Stimulated activated CD4-positive, alpha-beta T cell treated with anti-CD3 and anti-CD28 coated beads, TNF-alpha, amount 100 ng/mL, for 4 hours (primary cell): ENCODE data around the gene FOXP1.

ENCODE experiments used
- DNase-seq, 3 experiments: peaks; one replicate each; pipeline ENCODE4 v3.0.0-alpha.2; 2020; ENCODE audit warnings: low read depth in 3 of 3

Gene FOXP1

DNA sequence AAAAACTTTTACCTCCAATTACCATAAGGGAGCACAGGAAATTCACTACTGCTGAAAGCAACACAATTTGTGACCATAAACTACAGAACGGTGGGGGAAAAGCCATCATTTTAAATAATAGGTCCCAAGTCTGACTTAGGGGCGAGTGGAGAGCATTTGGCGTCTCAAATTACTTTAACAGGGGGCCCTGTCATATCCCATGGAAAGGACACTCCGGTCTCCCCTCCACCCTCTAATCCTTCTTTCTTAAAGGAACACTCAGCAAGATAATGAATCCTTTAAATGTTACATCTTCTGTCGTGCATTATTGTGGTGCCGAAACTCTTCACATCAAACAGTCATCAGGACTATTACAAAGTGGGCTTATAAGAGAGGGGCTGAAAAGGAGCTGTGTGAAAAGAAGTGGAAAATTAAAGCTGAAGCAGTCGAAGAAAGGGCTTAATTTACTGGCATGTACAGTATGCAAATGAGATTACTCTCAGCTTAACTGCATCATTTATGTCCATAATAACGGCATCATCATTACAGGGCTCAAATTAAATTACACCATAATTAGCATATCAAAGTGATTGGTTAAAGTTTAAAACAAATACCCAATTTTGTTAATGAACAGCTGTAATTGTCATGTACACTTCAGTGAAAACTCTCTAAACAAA lies 342.2 kb downstream of the FOXP1 start:
- DNase-seq: no peak

DNA sequence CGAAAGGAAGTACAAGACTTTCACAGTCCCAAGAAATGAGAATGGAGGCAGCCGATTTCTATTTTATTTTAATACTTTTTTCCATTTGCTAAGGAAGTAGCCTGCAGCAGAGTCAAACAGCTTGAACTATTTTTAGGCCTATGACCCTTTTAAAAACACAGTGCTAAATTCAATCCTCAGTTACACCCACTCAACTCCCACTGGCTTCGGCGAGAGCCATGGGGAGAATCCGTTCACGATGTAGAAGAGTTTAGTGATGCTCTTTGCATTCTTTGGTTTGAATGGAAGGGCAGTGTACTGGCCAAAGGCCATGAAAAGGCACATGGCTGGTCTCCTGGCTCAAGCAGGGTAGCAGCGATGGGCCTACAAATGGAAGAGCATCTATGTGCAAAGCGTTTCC lies 343.5 kb downstream of the FOXP1 start:
- DNase-seq: no peak

DNA sequence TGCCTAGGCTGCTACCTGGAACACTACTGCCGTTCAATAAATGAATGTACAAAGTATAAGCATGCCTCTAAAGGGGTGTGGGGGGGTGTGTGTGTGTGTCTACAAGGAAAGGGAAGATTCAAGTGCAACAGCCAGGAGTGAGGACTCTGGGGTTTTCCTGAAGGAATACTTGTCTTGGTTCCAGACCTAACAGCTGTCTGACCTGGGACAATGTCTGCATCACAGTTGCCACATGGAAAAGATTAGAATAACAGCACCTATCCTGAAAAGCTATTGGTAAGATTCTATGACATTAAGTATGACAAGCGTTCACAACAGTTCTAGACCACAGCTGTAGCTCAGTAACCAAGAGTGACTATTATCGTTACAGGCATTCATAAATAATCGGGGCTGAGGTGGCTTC lies 345.2 kb downstream of the FOXP1 start:
- DNase-seq: no peak

DNA sequence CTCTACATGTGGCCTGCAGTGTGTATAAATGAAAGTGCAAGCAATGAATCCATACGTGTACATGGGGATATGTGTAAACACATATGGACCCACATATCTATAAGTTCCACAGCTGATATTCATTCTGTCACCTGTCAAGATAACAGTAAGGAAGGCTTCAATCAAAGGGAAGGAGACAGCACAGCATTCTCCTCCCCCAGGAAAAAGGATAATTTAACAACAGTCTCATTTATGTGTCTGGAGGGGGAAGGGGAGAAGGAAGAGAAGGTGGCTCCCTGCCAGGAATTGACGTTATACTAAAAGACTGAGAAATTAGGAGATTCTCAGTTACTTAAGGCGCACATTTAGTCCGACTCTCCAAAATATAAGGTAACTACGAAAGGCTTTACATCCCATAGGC lies 345.9 kb downstream of the FOXP1 start:
- no peak for DNase-seq

DNA sequence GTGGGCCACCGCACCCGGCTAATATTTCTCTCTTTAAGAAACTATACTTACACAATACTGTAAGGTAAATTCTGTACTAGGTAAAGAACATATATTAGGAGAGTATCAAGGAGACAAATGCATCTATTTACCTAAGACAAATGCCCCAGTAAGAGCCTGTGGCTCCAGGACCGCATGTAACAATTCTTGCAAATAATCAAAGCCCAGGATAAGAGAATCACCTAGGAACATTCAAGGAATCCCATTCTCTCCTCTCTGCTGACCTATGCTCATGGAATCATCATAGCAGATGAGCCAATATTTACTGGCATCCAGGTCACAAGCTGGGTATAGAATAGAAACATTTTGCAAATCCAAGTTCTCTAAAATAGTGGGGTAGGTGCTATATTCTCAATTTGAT lies 347.7 kb downstream of the FOXP1 start:
- DNase-seq: no peak

DNA sequence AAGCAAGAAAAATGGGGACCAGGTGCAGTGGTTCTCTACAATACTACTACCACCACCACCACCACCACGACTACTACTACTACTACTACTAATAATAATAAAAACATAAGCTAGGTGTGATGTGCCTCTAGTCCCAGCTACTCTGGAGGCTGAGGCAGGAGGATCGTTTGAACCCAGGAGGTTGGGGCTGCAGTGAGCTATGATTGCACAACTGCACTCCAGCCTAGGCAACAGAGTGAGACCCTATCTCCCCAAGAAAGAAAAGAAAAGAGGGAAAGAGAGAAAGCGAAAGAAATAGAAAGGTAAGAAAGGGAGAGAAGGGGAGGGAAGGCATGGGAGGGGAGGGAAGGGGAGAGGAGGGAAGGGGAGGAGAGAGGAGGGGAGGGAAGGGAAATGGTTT lies 350.6 kb downstream of the FOXP1 start:
- no peak for DNase-seq

DNA sequence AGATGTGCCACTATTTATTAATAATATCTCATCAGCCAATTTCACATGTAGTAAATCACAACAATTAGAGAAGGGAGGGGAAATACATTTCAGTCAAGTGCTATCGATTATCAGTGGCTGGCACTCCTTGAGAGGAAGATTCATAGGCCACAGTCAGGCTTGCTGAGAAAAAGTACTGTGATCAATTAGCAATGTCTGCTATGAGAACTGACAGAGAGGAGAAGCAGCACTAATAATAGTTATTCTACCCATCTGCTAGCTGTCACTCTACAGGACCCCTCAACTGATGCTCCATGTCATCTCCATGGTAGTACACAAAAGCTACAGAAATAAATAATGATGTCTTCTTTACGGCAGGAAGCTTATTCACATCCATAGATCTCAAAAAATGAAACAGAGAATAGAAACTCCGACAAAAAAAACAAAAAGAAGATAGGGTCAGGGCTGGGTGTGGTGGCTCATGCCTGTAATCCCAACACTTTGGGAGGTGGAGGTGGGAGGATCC lies 351.3 kb downstream of the FOXP1 start:
- DNase-seq: no peak

DNA sequence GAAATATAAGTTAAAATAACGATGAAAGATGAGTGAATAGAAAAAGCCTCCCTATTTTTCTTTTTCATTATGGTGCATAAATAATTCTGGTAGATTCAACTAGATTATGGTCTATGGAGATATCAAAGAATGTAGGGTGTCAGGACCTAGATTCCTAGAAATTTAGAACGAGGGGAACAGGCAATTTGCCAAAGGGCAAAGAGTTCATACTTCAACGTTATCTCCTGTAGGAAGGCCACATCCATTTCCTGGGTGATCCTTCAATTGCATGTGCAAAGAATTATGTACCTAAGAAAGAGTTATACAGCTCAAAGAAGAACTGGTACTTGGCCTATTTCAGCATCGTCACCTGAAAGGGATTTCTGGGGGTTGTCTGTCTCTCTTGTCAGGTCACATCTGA lies 351.8 kb downstream of the FOXP1 start:
- no peak for DNase-seq

DNA sequence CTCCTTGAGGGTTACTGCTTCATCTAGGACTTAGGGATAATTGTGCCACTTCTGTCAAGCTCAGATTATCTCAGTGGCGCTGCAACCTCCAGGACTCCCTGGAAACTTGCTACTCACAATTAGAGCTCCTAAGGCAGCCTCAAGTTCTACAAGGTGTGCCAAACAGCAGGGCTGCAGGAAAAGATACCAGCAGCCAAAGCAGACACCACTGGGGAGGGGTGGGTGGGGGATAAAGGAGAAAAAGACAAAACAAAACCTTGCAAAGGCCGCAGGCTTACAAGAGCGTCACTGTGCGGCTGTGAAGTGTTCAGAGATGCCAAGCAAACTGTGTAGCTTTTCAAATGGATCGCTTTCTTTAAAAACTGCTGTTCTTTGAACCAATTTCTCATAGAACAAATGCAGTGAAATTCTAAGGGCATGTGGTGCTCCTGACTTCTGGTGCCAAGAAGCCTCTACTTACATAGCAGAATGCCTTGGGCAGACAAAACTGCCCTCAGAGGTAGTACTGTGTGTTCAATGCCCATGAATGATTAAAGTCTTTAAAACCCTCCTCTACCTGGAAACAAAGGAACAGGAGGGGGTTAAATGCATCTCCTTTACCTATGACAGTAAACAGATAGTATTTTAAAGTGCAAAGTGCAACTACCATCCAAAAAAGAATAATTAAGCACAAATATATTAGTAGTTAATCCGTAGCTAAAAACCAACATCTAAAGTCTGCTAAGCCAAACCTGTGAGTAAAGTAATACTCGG lies 353.4 kb downstream of the FOXP1 start:
- no peak for DNase-seq

DNA sequence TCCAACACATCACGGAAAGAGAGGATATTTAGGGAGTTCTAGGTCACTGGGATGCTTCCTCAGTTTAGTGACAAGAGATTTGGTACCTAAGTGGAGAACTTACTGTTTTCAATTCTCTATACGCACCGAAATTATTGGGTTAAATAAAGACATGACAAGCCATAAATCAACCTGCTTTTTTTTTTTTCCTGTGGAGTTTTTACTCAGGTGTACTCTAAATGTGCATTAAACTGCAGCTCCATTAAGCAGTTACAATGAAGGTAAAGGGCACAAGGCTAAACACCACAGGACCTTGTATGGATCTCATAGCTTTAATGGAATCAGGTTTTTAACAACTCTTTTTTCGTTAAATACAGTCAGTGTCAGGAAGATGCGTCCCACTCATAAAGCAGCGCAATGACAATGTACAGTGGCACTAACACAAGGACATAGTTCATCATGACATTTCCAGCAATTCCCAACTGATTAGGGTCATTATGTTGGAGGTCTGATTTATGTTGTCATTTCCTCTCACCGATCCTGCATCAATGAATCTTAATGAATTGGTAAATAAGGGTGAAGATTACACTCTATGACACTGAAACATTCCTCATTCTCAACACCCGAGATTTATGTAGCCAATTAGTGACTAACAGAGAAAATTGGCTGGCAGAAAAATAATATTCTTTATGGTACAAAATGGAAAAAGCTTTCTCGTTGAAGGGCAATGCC lies 355.2 kb downstream of the FOXP1 start:
- no peak for DNase-seq

DNA sequence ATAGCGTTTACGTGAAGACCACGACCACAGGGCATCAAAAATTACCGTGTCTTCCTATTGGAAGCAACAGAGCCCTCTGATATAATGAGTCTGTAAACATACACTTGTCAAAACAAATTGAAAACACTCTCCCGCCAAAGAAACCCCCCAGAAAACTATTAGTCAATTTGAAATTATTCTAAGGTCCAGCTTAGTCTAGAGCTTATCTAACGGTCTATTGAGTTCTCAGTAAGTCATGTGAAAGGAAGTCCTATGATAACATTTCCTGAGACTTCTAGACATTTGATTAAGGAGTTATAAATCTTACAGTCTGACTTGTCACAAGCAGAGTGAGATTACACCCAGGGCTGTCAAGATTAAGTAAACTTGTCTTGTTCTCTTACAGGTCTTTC lies 356.3 kb downstream of the FOXP1 start:
- no peak for DNase-seq

DNA sequence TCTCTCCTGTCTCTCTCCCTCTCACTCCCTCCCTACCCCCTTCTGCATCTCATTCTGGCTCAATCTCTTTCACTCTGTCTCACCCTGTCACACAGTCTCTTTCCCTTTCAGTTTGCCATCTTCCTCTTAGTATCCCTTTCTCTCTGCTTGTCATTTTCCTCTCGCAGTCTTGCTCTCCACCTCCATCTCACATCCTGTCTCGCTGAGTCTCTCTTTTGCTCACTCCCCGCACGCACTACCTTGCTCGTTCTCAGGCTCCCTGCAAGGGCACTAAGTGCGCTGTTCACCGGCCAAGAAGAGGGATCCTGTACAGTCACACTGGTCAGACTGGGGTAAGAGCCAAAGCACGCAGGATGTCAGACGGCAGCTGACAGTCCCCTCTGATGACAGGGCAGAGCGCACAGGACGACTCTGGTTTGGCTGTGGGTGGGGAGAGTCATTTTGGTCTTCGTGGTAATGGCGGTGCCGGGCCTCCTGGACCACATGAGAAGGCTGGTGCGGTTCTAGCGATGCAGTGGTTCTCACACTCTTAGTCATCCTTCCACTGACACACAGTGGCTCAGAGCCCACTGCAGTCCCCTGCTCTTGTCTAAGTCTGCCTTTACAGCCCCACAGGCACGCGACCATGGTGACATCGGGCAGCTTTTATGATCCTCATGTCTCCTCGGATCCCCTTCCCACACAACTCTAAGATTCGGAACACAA lies 356.8 kb downstream of the FOXP1 start:
- DNase-seq: peak; percentile 69 to 83 (median 80)

DNA sequence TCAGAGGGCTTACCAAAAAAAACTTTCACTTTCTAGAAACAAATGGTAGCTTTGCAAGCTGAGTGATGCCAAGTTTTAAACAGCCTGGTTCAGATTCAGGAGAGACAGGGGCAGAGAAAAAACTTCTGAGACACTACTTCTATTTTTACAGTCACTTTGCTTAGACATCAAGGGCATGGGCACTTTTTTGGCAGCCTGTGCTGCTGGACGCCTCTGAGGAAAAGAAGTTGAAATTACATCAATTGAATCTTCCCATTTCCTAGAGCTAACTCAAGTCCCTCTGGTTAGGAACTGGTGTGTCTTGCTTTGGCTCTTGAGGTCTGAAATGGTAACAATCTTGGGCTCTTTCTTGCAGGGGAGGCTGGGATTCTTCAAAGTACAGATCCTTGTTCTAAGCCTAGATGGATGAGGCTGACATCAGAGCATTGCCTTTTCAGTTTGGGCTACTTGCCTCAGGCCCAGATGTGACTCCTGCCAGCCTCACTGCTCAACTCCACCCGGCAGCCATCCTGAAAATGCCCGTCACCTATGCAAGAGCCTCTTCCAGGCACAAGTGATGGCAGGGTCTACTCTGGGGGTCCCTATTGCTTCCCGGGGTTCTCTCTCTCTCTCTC lies 357.5 kb downstream of the FOXP1 start:
- DNase-seq: peak in 1 of 3 experiments; percentile 25

DNA sequence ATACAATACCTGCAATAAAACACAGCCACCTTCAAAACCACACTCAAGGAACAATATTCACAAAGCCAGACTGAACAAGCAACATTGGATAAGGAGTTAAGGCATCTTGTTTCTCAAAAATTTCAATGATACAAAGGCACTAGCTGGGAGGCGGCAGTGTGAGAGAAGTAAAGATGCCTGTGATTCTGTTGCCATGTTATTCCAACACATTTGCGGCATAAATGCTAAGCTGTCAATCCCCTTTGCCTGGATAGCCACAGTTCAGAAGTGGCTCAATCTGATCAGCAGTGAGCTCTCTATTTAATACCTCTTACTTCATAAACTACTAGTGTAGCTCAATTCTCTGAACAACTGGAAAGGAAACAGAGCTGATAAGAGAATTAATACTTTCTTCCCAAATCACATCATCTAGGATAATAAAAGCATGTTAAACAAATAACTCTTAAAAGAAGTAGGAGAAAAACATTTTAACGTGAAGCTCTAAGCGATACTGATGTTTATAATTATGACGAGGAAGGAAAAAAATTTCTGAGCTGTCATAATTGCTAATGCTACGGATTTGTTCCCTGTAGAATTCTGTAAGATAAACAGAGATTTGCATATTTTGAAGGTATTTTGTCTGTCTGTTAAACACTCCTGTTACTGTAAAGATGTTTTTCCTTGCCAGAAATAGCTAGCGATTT lies 358.4 kb downstream of the FOXP1 start:
- DNase-seq: no peak

DNA sequence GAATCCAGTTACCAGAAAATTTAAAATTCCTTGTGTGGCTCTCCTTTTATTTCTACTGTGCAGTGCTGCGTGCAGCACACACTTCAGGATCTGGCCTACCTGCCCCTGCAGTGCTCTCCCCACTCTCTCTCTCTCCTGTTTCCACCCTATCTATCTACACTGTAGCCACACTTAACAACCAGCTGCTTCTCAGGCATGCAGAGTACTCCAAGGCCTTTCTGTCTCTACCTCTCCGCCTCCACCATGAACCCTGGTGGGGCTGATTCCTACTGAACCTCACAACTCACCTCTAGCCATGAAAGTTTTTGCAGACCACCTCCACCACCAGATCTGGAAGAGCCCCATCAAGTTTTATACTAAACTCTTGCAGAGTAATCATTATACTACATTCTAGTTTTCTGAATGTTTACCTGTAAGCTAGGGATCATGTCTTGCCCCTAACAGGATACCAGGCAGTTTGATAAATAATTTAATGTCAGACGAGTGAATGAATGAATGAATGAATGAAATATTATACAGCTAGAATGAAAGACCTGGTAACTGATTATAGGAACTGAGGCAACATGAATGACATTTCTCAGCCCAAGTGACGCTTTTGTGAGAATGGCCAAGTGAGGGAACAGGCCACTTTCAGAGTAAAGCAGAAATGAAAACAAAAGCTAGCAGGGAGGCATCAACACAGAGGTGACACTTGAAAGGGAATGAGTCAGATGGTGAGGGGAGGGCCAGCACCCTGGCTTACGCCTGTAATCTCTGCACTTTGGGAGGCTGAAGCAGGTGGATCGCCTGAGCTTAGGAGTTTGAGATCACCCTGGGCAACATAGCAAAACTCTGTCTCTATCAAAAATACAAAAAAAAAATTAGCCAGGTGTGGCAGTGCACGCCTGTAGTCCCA lies 363.5 kb downstream of the FOXP1 start:
- DNase-seq: peak in 1 of 3 experiments; percentile 10

DNA sequence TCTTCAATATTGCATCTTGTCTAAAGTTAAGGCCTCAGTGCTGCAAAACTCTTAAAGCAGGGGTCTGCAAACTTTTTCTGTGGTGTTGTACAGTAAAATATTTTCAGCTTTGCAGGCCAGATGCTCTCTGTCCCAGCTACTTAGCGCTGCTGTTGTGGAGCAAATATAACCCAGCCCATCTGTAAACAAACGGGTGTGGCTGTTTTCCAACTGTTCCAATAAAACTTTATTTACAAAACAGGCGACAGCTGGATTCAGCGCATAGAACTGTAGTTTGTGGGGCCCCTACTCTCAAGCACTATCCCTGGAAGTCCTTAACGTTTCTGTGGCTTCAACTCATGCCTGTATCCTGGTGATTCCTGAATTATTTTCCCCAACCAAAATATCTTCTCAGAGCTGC lies 365.0 kb downstream of the FOXP1 start:
- DNase-seq: no peak

DNA sequence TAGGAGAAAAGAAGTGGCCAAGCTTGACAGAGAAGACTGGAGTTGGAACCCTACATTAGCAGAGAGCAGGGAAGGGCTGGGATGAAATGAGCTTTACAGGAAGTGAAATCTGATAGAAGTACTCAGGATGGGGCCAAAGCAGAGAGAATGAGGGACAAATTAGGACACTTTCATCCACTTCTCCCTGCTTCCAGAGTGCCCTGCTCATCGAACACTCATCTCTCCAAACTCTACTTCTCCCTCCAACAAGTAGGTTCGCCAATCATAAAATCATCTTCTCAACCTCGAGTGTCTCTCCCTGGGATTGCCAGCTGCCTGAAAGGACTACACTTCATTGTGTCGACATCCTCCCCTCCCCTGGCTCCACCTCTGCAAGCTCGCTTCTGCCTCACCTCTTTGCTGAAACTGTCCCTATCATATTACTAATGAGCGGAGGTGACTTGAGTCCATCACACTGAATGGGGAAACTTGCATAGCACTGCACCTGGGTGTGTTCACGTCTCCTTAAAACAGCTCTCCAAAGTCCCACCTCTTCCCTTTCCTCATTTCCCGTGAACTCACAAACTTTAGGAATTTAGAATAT lies 365.8 kb downstream of the FOXP1 start:
- DNase-seq: no peak

DNA sequence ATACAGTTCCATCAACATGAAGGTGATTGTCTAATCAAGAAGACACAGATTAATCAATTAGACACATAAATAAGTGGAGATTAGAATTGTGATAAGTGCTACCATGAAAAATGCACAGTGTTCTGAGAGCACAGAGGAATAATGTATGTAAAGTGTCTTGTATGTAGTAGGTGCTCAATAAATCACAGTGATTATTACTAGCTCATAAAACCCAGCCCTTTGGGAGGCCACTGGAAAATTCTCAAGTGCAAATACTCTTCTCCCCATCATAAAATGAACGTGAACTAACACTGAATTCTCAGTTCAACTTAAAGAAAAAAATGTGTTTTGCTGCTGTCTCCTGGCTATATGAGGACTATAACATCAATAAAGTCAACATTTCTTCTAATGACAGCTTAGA lies 368.2 kb downstream of the FOXP1 start:
- no peak for DNase-seq

DNA sequence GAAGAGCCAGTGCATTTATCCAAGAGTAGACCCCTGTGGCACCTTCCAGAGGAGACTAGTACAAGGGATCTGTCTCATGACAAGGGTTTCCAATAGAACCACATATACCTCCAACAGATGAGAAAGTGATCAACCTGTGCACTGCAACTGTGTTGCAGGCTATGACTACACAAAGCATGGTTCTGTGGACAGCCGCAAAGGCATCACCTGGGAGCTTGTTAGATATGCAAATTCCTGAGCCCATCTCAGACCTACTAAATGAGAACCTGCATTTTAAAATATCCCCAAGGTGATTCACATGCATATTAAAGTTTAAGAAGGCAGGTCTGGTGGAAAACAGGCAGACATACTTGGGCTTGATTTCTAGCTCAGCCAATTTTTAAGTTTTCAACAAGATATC lies 368.7 kb downstream of the FOXP1 start:
- DNase-seq: no peak

DNA sequence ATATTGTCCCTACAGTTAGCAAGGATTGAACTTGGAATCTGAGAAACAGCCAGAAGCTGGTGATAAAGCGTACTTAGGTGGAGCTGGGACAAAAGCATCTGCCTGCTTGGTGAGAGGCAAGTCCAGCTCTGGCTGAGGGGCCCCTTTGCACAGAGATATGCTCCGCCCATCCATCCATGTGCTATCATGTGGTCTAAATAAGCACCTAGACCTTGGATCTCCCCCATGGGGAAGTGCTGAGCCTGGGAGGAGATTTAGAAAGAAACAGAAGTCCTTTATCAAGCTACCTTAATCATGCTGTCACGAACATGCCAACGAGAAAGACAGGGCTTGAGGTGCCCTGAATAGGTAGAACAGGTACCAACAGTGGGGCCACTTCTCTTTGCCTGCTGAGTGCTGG lies 369.5 kb downstream of the FOXP1 start:
- DNase-seq: no peak
